HCT116 (cell line): Measurements from ENCODE around the gene CHST12. TPM values are rescaled to one million over a fixed set of nuclear protein-coding genes. Genes with fewer than 3 reads are reported as not detected.

Experiments
- ATAC-seq: fragments of 200-7000 bp; cut with Tn5 transposase; 2 replicates; pipeline ENCODE4 v1.9.1; 2020; ENCODE audit warnings: mild to moderate bottlenecking, moderate library complexity
- BruUV-seq: library from RNA; stranded (reverse); fragments of 400-500 nt; replicated peaks from 2 replicates; lab custom pipeline; 2021; lab: Mats Ljungman, UMichigan
- CTCF ChIA-PET: fragments of 300-600 bp; sonication (Branson Sonifier 250); formaldehyde crosslinking; loops from one replicate; lab custom pipeline; 2021; ENCODE audit warnings: antibody characterized with exemption; lab: Charles Lee
- POLR2A ChIA-PET: fragments of 300-600, 350-600 bp; sonication (Branson Sonifier 250); formaldehyde crosslinking; loops from one replicate; lab custom pipeline; 2021; ENCODE audit warnings: antibody characterized with exemption; lab: Charles Lee
- RAD21 ChIA-PET, 2 experiments: fragments of 300-600 bp; sonication (Branson Sonifier 250); formaldehyde crosslinking; loops; one replicate each; lab custom pipeline; 2023; ENCODE audit warnings: low total read pairs in 2 of 2; ENCODE audit not compliant: uncharacterized antibody in 2 of 2, unreplicated experiment in 2 of 2, low non-redundant PET in 1 of 2; lab: Charles Lee
- DNase-seq: peaks from one replicate; pipeline ENCODE4 v3.0.0-alpha.2; 2010; ENCODE audit warnings: low read depth, low spot score
- H2AFZ ChIP-seq: fragments of 200-600 bp; shearing (Covaris generic), sonication (generic); 2 replicates; pipeline ENCODE4 v1.6.1; 2017; ENCODE audit warnings: low read depth, mixed run types, mixed read lengths, antibody characterized with exemption, low read length; ENCODE audit not compliant: poor library complexity, severe bottlenecking
- H3K27ac ChIP-seq: 2 replicates; pipeline ENCODE4 v1.5.1; 2012; ENCODE audit warnings: low read depth, low read length
- H3K27me3 ChIP-seq: fragments of 200-600 bp; sonication (generic); 2 replicates; pipeline ENCODE4 v1.6.1; 2016; ENCODE audit warnings: mixed run types, low read length, mixed read lengths; ENCODE audit not compliant: insufficient read depth
- H3K36me3 ChIP-seq, 2 experiments: fragments of 200-500 bp in 1 of 2; fragments of 200-600 bp in 1 of 2; sonication (Bioruptor generic) in 1 of 2; sonication (generic) in 1 of 2; 2 replicates each; pipeline versions ENCODE4 v1.5.1 to v1.6.1; 2014 to 2016; ENCODE audit warnings: low read length in 2 of 2, inconsistent platforms in 1 of 2, mixed read lengths in 1 of 2, mixed run types in 1 of 2; ENCODE audit not compliant: insufficient read depth in 2 of 2, control insufficient read depth in 1 of 2
- H3K4me1 ChIP-seq, 2 experiments: fragments of 200-600 bp in 1 of 2; sonication (generic) in 1 of 2; 2 replicates each; pipeline versions ENCODE4 v1.5.1 to v1.6.1; 2012 to 2017; ENCODE audit warnings: low read length in 2 of 2, inconsistent platforms in 1 of 2, mild to moderate bottlenecking in 1 of 2, mixed read lengths in 1 of 2, mixed run types in 1 of 2, moderate library complexity in 1 of 2; ENCODE audit not compliant: insufficient read depth in 2 of 2, control insufficient read depth in 1 of 2
- H3K4me2 ChIP-seq: fragments of 200-600 bp; sonication (generic); 2 replicates; pipeline ENCODE4 v1.6.1; 2017; ENCODE audit warnings: mixed run types, low read length, mixed read lengths
- H3K4me3 ChIP-seq, 2 experiments: fragments of 200-600 bp in 1 of 2; sonication (generic) in 1 of 2; replicated peaks in 1 of 2; 2 replicates each; pipeline ENCODE4 v1.5.1; 2011 to 2016; ENCODE audit warnings: low read length in 2 of 2, control low read depth in 1 of 2, low read depth in 1 of 2, mild to moderate bottlenecking in 1 of 2, mixed read lengths in 1 of 2, mixed run types in 1 of 2
- H3K79me2 ChIP-seq: fragments of 200-600 bp; sonication (generic); 2 replicates; pipeline ENCODE4 v1.6.1; 2017; ENCODE audit warnings: mild to moderate bottlenecking, mixed run types, low read length, moderate library complexity, mixed read lengths; ENCODE audit not compliant: insufficient read depth
- H3K9ac ChIP-seq: fragments of 200-600 bp; sonication (generic); 2 replicates; pipeline ENCODE4 v1.6.1; 2016; ENCODE audit warnings: low read length, mixed read lengths
- H3K9me2 ChIP-seq: fragments of 200-600 bp; sonication (generic), shearing (Covaris generic); 2 replicates; pipeline ENCODE4 v1.6.1; 2017; ENCODE audit warnings: mixed run types, mild to moderate bottlenecking, moderate library complexity; ENCODE audit not compliant: insufficient read depth
- H3K9me3 ChIP-seq, 2 experiments: fragments of 200-500 bp in 1 of 2; fragments of 200-600 bp in 1 of 2; sonication (Bioruptor generic) in 1 of 2; sonication (generic) in 1 of 2; 2 replicates each; pipeline ENCODE4 v1.6.1; 2014 to 2017; ENCODE audit warnings: low read length in 2 of 2, mixed read lengths in 2 of 2, inconsistent platforms in 1 of 2, low read depth in 1 of 2, mild to moderate bottlenecking in 1 of 2, mixed run types in 1 of 2, moderate library complexity in 1 of 2; ENCODE audit not compliant: control insufficient read depth in 1 of 2, insufficient read depth in 1 of 2
- H4K20me1 ChIP-seq: fragments of 200-600 bp; sonication (generic), shearing (Covaris generic); 2 replicates; pipeline ENCODE4 v1.6.1; 2017; ENCODE audit warnings: mixed run types, mild to moderate bottlenecking, moderate library complexity; ENCODE audit not compliant: insufficient read depth
- CBX3 ChIP-seq: IDR thresholded peaks from 2 replicates; pipeline ENCODE4 v1.6.1; 2012; ENCODE audit warnings: low read depth
- CEBPB ChIP-seq: IDR thresholded peaks from 2 replicates; pipeline ENCODE4 v1.6.1; 2012; ENCODE audit warnings: low read depth
- EGR1 ChIP-seq: IDR thresholded peaks from 2 replicates; pipeline ENCODE4 v1.6.1; 2012; ENCODE audit warnings: low read depth
- EZH2 ChIP-seq: fragments of 200-600 bp; sonication (generic); IDR thresholded peaks from 2 replicates; pipeline ENCODE4 v1.6.1; 2017; ENCODE audit warnings: antibody characterized with exemption, mixed run types
- JUND ChIP-seq: IDR thresholded peaks from 2 replicates; pipeline ENCODE4 v1.6.1; 2012
- POLR2AphosphoS5 ChIP-seq: IDR thresholded peaks from 2 replicates; pipeline ENCODE4 v1.6.1; 2011; ENCODE audit warnings: mild to moderate bottlenecking, low read depth, low read length, moderate library complexity
- RAD21 ChIP-seq: IDR thresholded peaks from 2 replicates; pipeline ENCODE4 v1.6.1; 2012; ENCODE audit warnings: low read depth, mild to moderate bottlenecking
- SIN3A ChIP-seq: IDR thresholded peaks from 2 replicates; pipeline ENCODE4 v1.6.1; 2012; ENCODE audit warnings: low read depth
- SP1 ChIP-seq: IDR thresholded peaks from 2 replicates; pipeline ENCODE4 v1.6.1; 2012; ENCODE audit warnings: low read depth
- TCF7L2 ChIP-seq: IDR thresholded peaks from 2 replicates; pipeline ENCODE4 v1.7.0; 2011; ENCODE audit warnings: borderline replicate concordance, inconsistent platforms; ENCODE audit not compliant: insufficient read depth, insufficient read length; ENCODE audit errors: extremely low read depth
- ZFX ChIP-seq: fragments of 450-650 bp; IDR thresholded peaks from 2 replicates; pipeline ENCODE4 v1.6.1; 2017
- ZNF274 ChIP-seq: fragments of 200-500 bp; sonication (Bioruptor generic); IDR thresholded peaks from 2 replicates; pipeline ENCODE4 v1.6.1; 2014; ENCODE audit warnings: mild to moderate bottlenecking, low read depth, low read length, inconsistent platforms
- intact Hi-C: fragments of 100-400 bp; cut with micrococcal nuclease; formaldehyde crosslinking; loops from 2 replicates; pipeline ENCODE4 v1.10.0; 2022
- total RNA-seq: library from RNA; stranded (reverse); gene quantifications from one replicate; pipeline ENCODE4 v1.2.1, GENCODE V29; 2021; ENCODE audit not compliant: unreplicated experiment
- TF ChIP-seq, protein P1 (sequence below): IDR thresholded peaks from 2 replicates; pipeline ENCODE4 v1.6.1; 2012
- TF ChIP-seq, protein P2 (sequence below), 3 experiments: fragments of 200-600 bp in 1 of 3; sonication (generic) in 1 of 3; IDR thresholded peaks in 2 of 3; conservative IDR thresholded peaks in 1 of 3; 2 replicates each; pipeline ENCODE4 v1.5.1; 2012 to 2017; ENCODE audit warnings: low read depth in 2 of 3, low read length in 2 of 3, antibody characterized with exemption in 1 of 3, borderline replicate concordance in 1 of 3, control low read depth in 1 of 3, mild to moderate bottlenecking in 1 of 3, mixed read lengths in 1 of 3, mixed run types in 1 of 3, moderate library complexity in 1 of 3; ENCODE audit not compliant: insufficient read depth in 1 of 3

Gene CHST12
- total RNA-seq, 1 experiment from 2014 or later: 14.2 TPM

DNA sequence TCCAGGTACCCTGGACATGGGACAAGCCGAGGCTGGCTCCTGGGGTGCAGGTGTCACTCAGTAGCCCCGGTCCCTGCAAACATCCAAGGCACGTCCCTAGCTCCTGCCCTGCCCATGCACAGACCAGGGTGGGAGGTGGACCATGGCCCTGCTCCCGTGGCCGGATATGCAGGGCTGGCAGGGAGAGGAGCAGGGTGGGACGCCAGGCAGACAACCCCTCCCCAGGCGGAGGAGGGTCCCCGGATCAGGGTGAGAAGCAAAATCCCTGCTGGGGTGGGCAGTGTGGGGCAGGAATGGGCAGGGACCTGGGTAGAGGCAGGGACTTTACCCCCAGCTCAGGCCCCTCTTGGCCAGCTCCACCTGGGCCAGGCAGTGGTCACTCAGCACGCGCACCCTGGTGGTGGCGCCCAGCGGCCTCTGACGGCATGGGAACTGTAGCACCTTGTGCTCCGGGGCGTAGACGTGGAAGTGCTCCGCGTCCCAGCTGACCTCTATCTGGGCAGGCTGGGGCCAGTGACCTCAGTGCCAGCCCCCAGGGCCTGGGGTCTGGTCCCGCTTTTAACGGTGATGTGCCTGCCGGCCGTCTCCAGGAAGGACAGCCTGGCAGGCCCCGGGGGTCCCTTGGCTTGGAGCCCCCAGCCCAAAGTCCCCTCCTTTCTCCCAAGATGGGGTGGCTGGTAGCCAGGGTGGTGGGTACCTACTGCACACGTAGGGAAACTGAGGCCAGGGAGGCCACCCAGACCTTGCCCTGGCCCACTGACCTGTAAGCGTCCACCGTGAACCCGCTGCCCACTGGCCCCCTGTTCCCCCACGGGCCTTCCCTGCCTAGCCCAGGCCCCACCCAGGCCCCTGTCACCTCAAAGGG is 71.6 kb downstream of the CHST12 start:
- no peaks in the 10 kb centered on the region for H3K36me3 ChIP-seq
- H3K27me3 ChIP-seq: no peaks in the 10 kb centered on the region
- no TSS peak for BruUV-seq
- no peak overlapping the region for H3K9ac ChIP-seq
- ChIA-PET CTCF (no interaction called here), RAD21 (no interaction called here), POLR2A (no interaction called here)
- no peaks in the 10 kb centered on the region for H3K79me2 ChIP-seq
- intact Hi-C loops: no loop called here
- H2AFZ ChIP-seq: no peak overlapping the region
- no peak for DNase-seq
- no peak overlapping the region for H3K27ac ChIP-seq
- no peaks in the 10 kb centered on the region for H4K20me1 ChIP-seq
- TF ChIP-seq CBX3: no peak
- TF ChIP-seq RAD21: no peak
- no peak for TF ChIP-seq POLR2AphosphoS5
- TF ChIP-seq ZFX: no peak
- TF ChIP-seq EZH2: no peak
- TF ChIP-seq, protein P1, sequence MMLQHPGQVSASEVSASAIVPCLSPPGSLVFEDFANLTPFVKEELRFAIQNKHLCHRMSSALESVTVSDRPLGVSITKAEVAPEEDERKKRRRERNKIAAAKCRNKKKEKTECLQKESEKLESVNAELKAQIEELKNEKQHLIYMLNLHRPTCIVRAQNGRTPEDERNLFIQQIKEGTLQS: no peak
- TF ChIP-seq EGR1: no peak
- no peak for TF ChIP-seq TCF7L2
- no peak for TF ChIP-seq SP1
- TF ChIP-seq, protein P2, sequence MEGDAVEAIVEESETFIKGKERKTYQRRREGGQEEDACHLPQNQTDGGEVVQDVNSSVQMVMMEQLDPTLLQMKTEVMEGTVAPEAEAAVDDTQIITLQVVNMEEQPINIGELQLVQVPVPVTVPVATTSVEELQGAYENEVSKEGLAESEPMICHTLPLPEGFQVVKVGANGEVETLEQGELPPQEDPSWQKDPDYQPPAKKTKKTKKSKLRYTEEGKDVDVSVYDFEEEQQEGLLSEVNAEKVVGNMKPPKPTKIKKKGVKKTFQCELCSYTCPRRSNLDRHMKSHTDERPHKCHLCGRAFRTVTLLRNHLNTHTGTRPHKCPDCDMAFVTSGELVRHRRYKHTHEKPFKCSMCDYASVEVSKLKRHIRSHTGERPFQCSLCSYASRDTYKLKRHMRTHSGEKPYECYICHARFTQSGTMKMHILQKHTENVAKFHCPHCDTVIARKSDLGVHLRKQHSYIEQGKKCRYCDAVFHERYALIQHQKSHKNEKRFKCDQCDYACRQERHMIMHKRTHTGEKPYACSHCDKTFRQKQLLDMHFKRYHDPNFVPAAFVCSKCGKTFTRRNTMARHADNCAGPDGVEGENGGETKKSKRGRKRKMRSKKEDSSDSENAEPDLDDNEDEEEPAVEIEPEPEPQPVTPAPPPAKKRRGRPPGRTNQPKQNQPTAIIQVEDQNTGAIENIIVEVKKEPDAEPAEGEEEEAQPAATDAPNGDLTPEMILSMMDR (IDR thresholded peaks at IDR 0.05 in 2 of 3, conservative IDR thresholded peaks at IDR 0.05 in 1 of 3; ENCODE audit: borderline replicate concordance in 1 of 3, insufficient read depth in 1 of 3, low read depth in 2 of 3, low read length in 2 of 3): no peak
- no peak for TF ChIP-seq ZNF274
- no peak for TF ChIP-seq CEBPB
- TF ChIP-seq SIN3A: no peak
- TF ChIP-seq JUND: no peak
- peaks cover 11 to 21% of the 10 kb centered on the region in 2 experiments; a peak in 2 of 4 replicates for H3K4me1 ChIP-seq
- H3K4me3 ChIP-seq: no peak overlapping the region
- H3K9me2 ChIP-seq: no peaks in the 10 kb centered on the region
- no peaks in the 10 kb centered on the region for H3K9me3 ChIP-seq
- ATAC-seq: no peak
- H3K4me2 ChIP-seq: no peak overlapping the region
